HCT116 (cell line): ENCODE measurements around the gene DNM3. TPM values are rescaled to one million over a fixed set of nuclear protein-coding genes. Genes with fewer than 3 reads are reported as not detected.

Source experiments
- ATAC-seq: fragments of 200-7000 bp; cut with Tn5 transposase; 2 replicates; pipeline ENCODE4 v1.9.1; 2020; ENCODE audit warnings: mild to moderate bottlenecking, moderate library complexity
- BruUV-seq: library from RNA; stranded (reverse); fragments of 400-500 nt; replicated peaks from 2 replicates; lab custom pipeline; 2021; lab: Mats Ljungman, UMichigan
- CTCF ChIA-PET: fragments of 300-600 bp; sonication (Branson Sonifier 250); formaldehyde crosslinking; loops from one replicate; lab custom pipeline; 2021; ENCODE audit warnings: antibody characterized with exemption; lab: Charles Lee
- POLR2A ChIA-PET: fragments of 300-600, 350-600 bp; sonication (Branson Sonifier 250); formaldehyde crosslinking; loops from one replicate; lab custom pipeline; 2021; ENCODE audit warnings: antibody characterized with exemption; lab: Charles Lee
- RAD21 ChIA-PET, 2 experiments: fragments of 300-600 bp; sonication (Branson Sonifier 250); formaldehyde crosslinking; loops; one replicate each; lab custom pipeline; 2023; ENCODE audit warnings: low total read pairs in 2 of 2; ENCODE audit not compliant: uncharacterized antibody in 2 of 2, unreplicated experiment in 2 of 2, low non-redundant PET in 1 of 2; lab: Charles Lee
- DNase-seq: peaks from one replicate; pipeline ENCODE4 v3.0.0-alpha.2; 2010; ENCODE audit warnings: low read depth, low spot score
- H2AFZ ChIP-seq: fragments of 200-600 bp; shearing (Covaris generic), sonication (generic); 2 replicates; pipeline ENCODE4 v1.6.1; 2017; ENCODE audit warnings: low read depth, mixed run types, mixed read lengths, antibody characterized with exemption, low read length; ENCODE audit not compliant: poor library complexity, severe bottlenecking
- H3K27ac ChIP-seq: 2 replicates; pipeline ENCODE4 v1.5.1; 2012; ENCODE audit warnings: low read depth, low read length
- H3K27me3 ChIP-seq: fragments of 200-600 bp; sonication (generic); 2 replicates; pipeline ENCODE4 v1.6.1; 2016; ENCODE audit warnings: mixed run types, low read length, mixed read lengths; ENCODE audit not compliant: insufficient read depth
- H3K36me3 ChIP-seq, 2 experiments: fragments of 200-500 bp in 1 of 2; fragments of 200-600 bp in 1 of 2; sonication (Bioruptor generic) in 1 of 2; sonication (generic) in 1 of 2; 2 replicates each; pipeline versions ENCODE4 v1.5.1 to v1.6.1; 2014 to 2016; ENCODE audit warnings: low read length in 2 of 2, inconsistent platforms in 1 of 2, mixed read lengths in 1 of 2, mixed run types in 1 of 2; ENCODE audit not compliant: insufficient read depth in 2 of 2, control insufficient read depth in 1 of 2
- H3K4me1 ChIP-seq, 2 experiments: fragments of 200-600 bp in 1 of 2; sonication (generic) in 1 of 2; 2 replicates each; pipeline versions ENCODE4 v1.5.1 to v1.6.1; 2012 to 2017; ENCODE audit warnings: low read length in 2 of 2, inconsistent platforms in 1 of 2, mild to moderate bottlenecking in 1 of 2, mixed read lengths in 1 of 2, mixed run types in 1 of 2, moderate library complexity in 1 of 2; ENCODE audit not compliant: insufficient read depth in 2 of 2, control insufficient read depth in 1 of 2
- H3K4me2 ChIP-seq: fragments of 200-600 bp; sonication (generic); 2 replicates; pipeline ENCODE4 v1.6.1; 2017; ENCODE audit warnings: mixed run types, low read length, mixed read lengths
- H3K4me3 ChIP-seq, 2 experiments: fragments of 200-600 bp in 1 of 2; sonication (generic) in 1 of 2; replicated peaks in 1 of 2; 2 replicates each; pipeline ENCODE4 v1.5.1; 2011 to 2016; ENCODE audit warnings: low read length in 2 of 2, control low read depth in 1 of 2, low read depth in 1 of 2, mild to moderate bottlenecking in 1 of 2, mixed read lengths in 1 of 2, mixed run types in 1 of 2
- H3K79me2 ChIP-seq: fragments of 200-600 bp; sonication (generic); 2 replicates; pipeline ENCODE4 v1.6.1; 2017; ENCODE audit warnings: mild to moderate bottlenecking, mixed run types, low read length, moderate library complexity, mixed read lengths; ENCODE audit not compliant: insufficient read depth
- H3K9ac ChIP-seq: fragments of 200-600 bp; sonication (generic); 2 replicates; pipeline ENCODE4 v1.6.1; 2016; ENCODE audit warnings: low read length, mixed read lengths
- H3K9me2 ChIP-seq: fragments of 200-600 bp; sonication (generic), shearing (Covaris generic); 2 replicates; pipeline ENCODE4 v1.6.1; 2017; ENCODE audit warnings: mixed run types, mild to moderate bottlenecking, moderate library complexity; ENCODE audit not compliant: insufficient read depth
- H3K9me3 ChIP-seq, 2 experiments: fragments of 200-500 bp in 1 of 2; fragments of 200-600 bp in 1 of 2; sonication (Bioruptor generic) in 1 of 2; sonication (generic) in 1 of 2; 2 replicates each; pipeline ENCODE4 v1.6.1; 2014 to 2017; ENCODE audit warnings: low read length in 2 of 2, mixed read lengths in 2 of 2, inconsistent platforms in 1 of 2, low read depth in 1 of 2, mild to moderate bottlenecking in 1 of 2, mixed run types in 1 of 2, moderate library complexity in 1 of 2; ENCODE audit not compliant: control insufficient read depth in 1 of 2, insufficient read depth in 1 of 2
- H4K20me1 ChIP-seq: fragments of 200-600 bp; sonication (generic), shearing (Covaris generic); 2 replicates; pipeline ENCODE4 v1.6.1; 2017; ENCODE audit warnings: mixed run types, mild to moderate bottlenecking, moderate library complexity; ENCODE audit not compliant: insufficient read depth
- CBX3 ChIP-seq: IDR thresholded peaks from 2 replicates; pipeline ENCODE4 v1.6.1; 2012; ENCODE audit warnings: low read depth
- CEBPB ChIP-seq: IDR thresholded peaks from 2 replicates; pipeline ENCODE4 v1.6.1; 2012; ENCODE audit warnings: low read depth
- EGR1 ChIP-seq: IDR thresholded peaks from 2 replicates; pipeline ENCODE4 v1.6.1; 2012; ENCODE audit warnings: low read depth
- ELF1 ChIP-seq: IDR thresholded peaks from 2 replicates; pipeline ENCODE4 v1.6.1; 2012; ENCODE audit warnings: low read depth, borderline replicate concordance
- EZH2phosphoT487 ChIP-seq: fragments of 200-600 bp; IDR thresholded peaks from 2 replicates; pipeline ENCODE4 v1.6.1; 2018; ENCODE audit warnings: antibody characterized with exemption, borderline replicate concordance
- FOSL1 ChIP-seq: IDR thresholded peaks from 2 replicates; pipeline ENCODE4 v1.6.1; 2012; ENCODE audit warnings: low read depth
- JUND ChIP-seq: IDR thresholded peaks from 2 replicates; pipeline ENCODE4 v1.6.1; 2012
- POLR2A ChIP-seq: IDR thresholded peaks from 2 replicates; pipeline ENCODE4 v1.7.0; 2011; ENCODE audit warnings: borderline replicate concordance; ENCODE audit not compliant: insufficient read depth, insufficient read length; ENCODE audit errors: extremely low read depth
- POLR2AphosphoS5 ChIP-seq: IDR thresholded peaks from 2 replicates; pipeline ENCODE4 v1.6.1; 2011; ENCODE audit warnings: mild to moderate bottlenecking, low read depth, low read length, moderate library complexity
- RAD21 ChIP-seq: IDR thresholded peaks from 2 replicates; pipeline ENCODE4 v1.6.1; 2012; ENCODE audit warnings: low read depth, mild to moderate bottlenecking
- SIN3A ChIP-seq: IDR thresholded peaks from 2 replicates; pipeline ENCODE4 v1.6.1; 2012; ENCODE audit warnings: low read depth
- SP1 ChIP-seq: IDR thresholded peaks from 2 replicates; pipeline ENCODE4 v1.6.1; 2012; ENCODE audit warnings: low read depth
- SRF ChIP-seq: IDR thresholded peaks from 2 replicates; pipeline ENCODE4 v1.6.1; 2012; ENCODE audit warnings: low read depth
- TCF7L2 ChIP-seq: IDR thresholded peaks from 2 replicates; pipeline ENCODE4 v1.7.0; 2011; ENCODE audit warnings: borderline replicate concordance, inconsistent platforms; ENCODE audit not compliant: insufficient read depth, insufficient read length; ENCODE audit errors: extremely low read depth
- YY1 ChIP-seq: IDR thresholded peaks from 2 replicates; pipeline ENCODE4 v1.6.1; 2011; ENCODE audit warnings: low read length, low read depth, moderate library complexity, mild to moderate bottlenecking; ENCODE audit not compliant: insufficient replicate concordance; ENCODE audit errors: extremely low read depth
- ZFX ChIP-seq: fragments of 450-650 bp; IDR thresholded peaks from 2 replicates; pipeline ENCODE4 v1.6.1; 2017
- intact Hi-C: fragments of 100-400 bp; cut with micrococcal nuclease; formaldehyde crosslinking; loops from 2 replicates; pipeline ENCODE4 v1.10.0; 2022
- total RNA-seq: library from RNA; stranded (reverse); gene quantifications from one replicate; pipeline ENCODE4 v1.2.1, GENCODE V29; 2021; ENCODE audit not compliant: unreplicated experiment
- TF ChIP-seq, protein P1 (sequence below): IDR thresholded peaks from 2 replicates; pipeline ENCODE4 v1.6.1; 2012
- TF ChIP-seq, protein P2 (sequence below): IDR thresholded peaks from 2 replicates; pipeline ENCODE4 v1.6.1; 2012; ENCODE audit warnings: low read depth
- TF ChIP-seq, protein P3 (sequence below): IDR thresholded peaks from 2 replicates; pipeline ENCODE4 v1.6.1; 2012
- TF ChIP-seq, protein P4 (sequence below), 3 experiments: fragments of 200-600 bp in 1 of 3; sonication (generic) in 1 of 3; IDR thresholded peaks in 2 of 3; conservative IDR thresholded peaks in 1 of 3; 2 replicates each; pipeline ENCODE4 v1.5.1; 2012 to 2017; ENCODE audit warnings: low read depth in 2 of 3, low read length in 2 of 3, antibody characterized with exemption in 1 of 3, borderline replicate concordance in 1 of 3, control low read depth in 1 of 3, mild to moderate bottlenecking in 1 of 3, mixed read lengths in 1 of 3, mixed run types in 1 of 3, moderate library complexity in 1 of 3; ENCODE audit not compliant: insufficient read depth in 1 of 3

The DNM3 gene
- total RNA-seq, 1 experiment from 2014 or later = 3.1 TPM

DNA sequence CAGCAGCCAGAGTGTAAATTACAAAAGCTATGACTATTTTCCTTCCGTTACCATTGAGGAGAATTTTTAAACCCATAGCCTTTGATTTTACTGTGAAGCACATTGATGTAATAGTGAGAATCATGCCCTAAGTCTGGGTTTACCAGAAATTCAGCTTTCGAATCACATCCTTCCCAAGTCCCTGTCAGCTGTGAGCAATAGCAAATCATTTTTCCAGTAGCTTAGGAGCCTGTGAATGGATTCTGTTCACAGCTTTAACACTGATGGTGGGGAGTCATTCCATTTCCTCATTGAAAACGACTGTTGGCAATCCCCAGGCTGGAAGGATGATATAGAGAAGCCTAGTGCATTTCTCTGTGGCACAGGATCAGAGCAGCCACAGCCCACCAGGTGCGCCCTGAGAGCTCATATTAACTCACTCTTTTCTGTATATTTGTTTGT is 497.0 kb downstream of the DNM3 start:
- ChIA-PET RAD21 (no interaction called here), CTCF (no interaction called here), POLR2A (no interaction called here)
- Histone ChIP-seq H4K20me1 (no peaks in the 10 kb centered on the region), H3K36me3 (no peaks in the 10 kb centered on the region), H3K9ac (no peak overlapping the region), H2AFZ (no peak overlapping the region), H3K27me3 (no peaks in the 10 kb centered on the region), H3K9me3 (no peaks in the 10 kb centered on the region), H3K9me2 (no peaks in the 10 kb centered on the region), H3K4me1 (peaks cover under 1 to 8% of the 10 kb centered on the region in 2 experiments; a peak in 3 of 4 replicates), H3K4me3 (no peak overlapping the region), H3K27ac (no peak overlapping the region), H3K4me2 (no peak overlapping the region), H3K79me2 (no peaks in the 10 kb centered on the region)
- intact Hi-C loops = no loop called here
- no TSS peak for BruUV-seq
- no peak for DNase-seq
- ATAC-seq = no peak
- TF ChIP-seq, protein P1, sequence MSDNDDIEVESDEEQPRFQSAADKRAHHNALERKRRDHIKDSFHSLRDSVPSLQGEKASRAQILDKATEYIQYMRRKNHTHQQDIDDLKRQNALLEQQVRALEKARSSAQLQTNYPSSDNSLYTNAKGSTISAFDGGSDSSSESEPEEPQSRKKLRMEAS = no peak
- TF ChIP-seq, protein P2, sequence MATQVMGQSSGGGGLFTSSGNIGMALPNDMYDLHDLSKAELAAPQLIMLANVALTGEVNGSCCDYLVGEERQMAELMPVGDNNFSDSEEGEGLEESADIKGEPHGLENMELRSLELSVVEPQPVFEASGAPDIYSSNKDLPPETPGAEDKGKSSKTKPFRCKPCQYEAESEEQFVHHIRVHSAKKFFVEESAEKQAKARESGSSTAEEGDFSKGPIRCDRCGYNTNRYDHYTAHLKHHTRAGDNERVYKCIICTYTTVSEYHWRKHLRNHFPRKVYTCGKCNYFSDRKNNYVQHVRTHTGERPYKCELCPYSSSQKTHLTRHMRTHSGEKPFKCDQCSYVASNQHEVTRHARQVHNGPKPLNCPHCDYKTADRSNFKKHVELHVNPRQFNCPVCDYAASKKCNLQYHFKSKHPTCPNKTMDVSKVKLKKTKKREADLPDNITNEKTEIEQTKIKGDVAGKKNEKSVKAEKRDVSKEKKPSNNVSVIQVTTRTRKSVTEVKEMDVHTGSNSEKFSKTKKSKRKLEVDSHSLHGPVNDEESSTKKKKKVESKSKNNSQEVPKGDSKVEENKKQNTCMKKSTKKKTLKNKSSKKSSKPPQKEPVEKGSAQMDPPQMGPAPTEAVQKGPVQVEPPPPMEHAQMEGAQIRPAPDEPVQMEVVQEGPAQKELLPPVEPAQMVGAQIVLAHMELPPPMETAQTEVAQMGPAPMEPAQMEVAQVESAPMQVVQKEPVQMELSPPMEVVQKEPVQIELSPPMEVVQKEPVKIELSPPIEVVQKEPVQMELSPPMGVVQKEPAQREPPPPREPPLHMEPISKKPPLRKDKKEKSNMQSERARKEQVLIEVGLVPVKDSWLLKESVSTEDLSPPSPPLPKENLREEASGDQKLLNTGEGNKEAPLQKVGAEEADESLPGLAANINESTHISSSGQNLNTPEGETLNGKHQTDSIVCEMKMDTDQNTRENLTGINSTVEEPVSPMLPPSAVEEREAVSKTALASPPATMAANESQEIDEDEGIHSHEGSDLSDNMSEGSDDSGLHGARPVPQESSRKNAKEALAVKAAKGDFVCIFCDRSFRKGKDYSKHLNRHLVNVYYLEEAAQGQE = no peak
- TF ChIP-seq FOSL1 (no peak), SRF (no peak), EZH2phosphoT487 (no peak), TCF7L2 (no peak), SP1 (no peak), ELF1 (no peak), POLR2AphosphoS5 (no peak), CBX3 (no peak), YY1 (no peak), EGR1 (no peak), ZFX (no peak), POLR2A (no peak), SIN3A (no peak), RAD21 (no peak), JUND (no peak), CEBPB (no peak)
- TF ChIP-seq, protein P3, sequence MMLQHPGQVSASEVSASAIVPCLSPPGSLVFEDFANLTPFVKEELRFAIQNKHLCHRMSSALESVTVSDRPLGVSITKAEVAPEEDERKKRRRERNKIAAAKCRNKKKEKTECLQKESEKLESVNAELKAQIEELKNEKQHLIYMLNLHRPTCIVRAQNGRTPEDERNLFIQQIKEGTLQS = no peak
- TF ChIP-seq, protein P4, sequence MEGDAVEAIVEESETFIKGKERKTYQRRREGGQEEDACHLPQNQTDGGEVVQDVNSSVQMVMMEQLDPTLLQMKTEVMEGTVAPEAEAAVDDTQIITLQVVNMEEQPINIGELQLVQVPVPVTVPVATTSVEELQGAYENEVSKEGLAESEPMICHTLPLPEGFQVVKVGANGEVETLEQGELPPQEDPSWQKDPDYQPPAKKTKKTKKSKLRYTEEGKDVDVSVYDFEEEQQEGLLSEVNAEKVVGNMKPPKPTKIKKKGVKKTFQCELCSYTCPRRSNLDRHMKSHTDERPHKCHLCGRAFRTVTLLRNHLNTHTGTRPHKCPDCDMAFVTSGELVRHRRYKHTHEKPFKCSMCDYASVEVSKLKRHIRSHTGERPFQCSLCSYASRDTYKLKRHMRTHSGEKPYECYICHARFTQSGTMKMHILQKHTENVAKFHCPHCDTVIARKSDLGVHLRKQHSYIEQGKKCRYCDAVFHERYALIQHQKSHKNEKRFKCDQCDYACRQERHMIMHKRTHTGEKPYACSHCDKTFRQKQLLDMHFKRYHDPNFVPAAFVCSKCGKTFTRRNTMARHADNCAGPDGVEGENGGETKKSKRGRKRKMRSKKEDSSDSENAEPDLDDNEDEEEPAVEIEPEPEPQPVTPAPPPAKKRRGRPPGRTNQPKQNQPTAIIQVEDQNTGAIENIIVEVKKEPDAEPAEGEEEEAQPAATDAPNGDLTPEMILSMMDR (IDR thresholded peaks at IDR 0.05 in 2 of 3, conservative IDR thresholded peaks at IDR 0.05 in 1 of 3; ENCODE audit: borderline replicate concordance in 1 of 3, insufficient read depth in 1 of 3, low read depth in 2 of 3, low read length in 2 of 3) = no peak
